Stomach (tissue), 4 donors: ENCODE results near the gene CFAP221.

Experiments used
- EP300 ChIP-seq: sonication (generic); formaldehyde crosslinking; IDR thresholded peaks from one replicate; pipeline ENCODE4 v1.6.1; 2017; ENCODE audit warnings: antibody characterized with exemption
- POLR2A ChIP-seq, 4 donors: fragments of 450-650 bp; IDR thresholded peaks; one replicate each; pipeline ENCODE4 v1.6.1; 2016; ENCODE audit warnings: antibody characterized with exemption in 4 of 4, control low read depth in 2 of 4, mild to moderate bottlenecking in 1 of 4, moderate library complexity in 1 of 4
- POLR2AphosphoS5 ChIP-seq, 3 donors: sonication (generic); formaldehyde crosslinking; IDR thresholded peaks; one replicate each; pipeline ENCODE4 v1.6.1; 2016; ENCODE audit warnings: antibody characterized with exemption in 3 of 3
- TF ChIP-seq, protein P1 (sequence below), 7 experiments: fragments of 450-650 bp in 4 of 7; fragments of 200-600 bp in 3 of 7; sonication (generic) in 3 of 7; IDR thresholded peaks; one replicate each; pipeline ENCODE4 v1.5.1; 2016 to 2019; ENCODE audit warnings: antibody characterized with exemption in 7 of 7, control low read depth in 2 of 7, mild to moderate bottlenecking in 1 of 7

DNA sequence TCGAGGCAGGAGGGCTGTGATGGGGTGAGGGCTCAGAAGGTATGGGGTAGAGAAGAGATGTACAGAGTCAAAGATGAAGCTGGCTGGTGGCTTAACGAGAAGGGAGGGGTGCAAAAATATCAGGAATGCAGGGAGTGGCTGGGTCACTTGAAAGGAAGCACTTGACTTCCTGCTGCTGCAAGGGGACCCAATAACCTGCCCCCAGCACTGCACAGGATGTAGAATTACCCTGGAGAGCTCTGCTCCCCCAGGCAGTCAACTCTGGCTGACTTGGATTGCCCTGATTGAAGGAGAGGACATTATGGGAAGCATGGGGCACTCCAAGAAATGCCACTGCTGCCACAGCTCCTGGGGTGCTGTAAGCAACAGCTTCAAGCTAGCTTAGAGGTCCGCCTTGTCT, 41.8 kb downstream of the CFAP221 start:
- TF ChIP-seq, protein P1, sequence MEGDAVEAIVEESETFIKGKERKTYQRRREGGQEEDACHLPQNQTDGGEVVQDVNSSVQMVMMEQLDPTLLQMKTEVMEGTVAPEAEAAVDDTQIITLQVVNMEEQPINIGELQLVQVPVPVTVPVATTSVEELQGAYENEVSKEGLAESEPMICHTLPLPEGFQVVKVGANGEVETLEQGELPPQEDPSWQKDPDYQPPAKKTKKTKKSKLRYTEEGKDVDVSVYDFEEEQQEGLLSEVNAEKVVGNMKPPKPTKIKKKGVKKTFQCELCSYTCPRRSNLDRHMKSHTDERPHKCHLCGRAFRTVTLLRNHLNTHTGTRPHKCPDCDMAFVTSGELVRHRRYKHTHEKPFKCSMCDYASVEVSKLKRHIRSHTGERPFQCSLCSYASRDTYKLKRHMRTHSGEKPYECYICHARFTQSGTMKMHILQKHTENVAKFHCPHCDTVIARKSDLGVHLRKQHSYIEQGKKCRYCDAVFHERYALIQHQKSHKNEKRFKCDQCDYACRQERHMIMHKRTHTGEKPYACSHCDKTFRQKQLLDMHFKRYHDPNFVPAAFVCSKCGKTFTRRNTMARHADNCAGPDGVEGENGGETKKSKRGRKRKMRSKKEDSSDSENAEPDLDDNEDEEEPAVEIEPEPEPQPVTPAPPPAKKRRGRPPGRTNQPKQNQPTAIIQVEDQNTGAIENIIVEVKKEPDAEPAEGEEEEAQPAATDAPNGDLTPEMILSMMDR (IDR thresholded peaks at IDR 0.05), result no peak
- TF ChIP-seq POLR2AphosphoS5 (IDR thresholded peaks at IDR 0.05), result no peak
- no peak for TF ChIP-seq POLR2A (IDR thresholded peaks at IDR 0.05)
- no peak for TF ChIP-seq EP300
